Measurements from ENCODE around the gene DIPK1A. TPM values are rescaled to one million over a fixed set of nuclear protein-coding genes. Genes with fewer than 3 reads are reported as not detected.

Gene DIPK1A
- polyA plus RNA-seq, 1 donor from 2014 or later: 10.0 TPM

GRCh38 chr1:92858564-92859399, 102.5 kb downstream of the DIPK1A start (continued):
- no peak for TF ChIP-seq MXI1 (conservative IDR thresholded peaks at IDR 0.05; ENCODE audit: poor library complexity, severe bottlenecking)

GRCh38 chr1:92857817-92858216, 103.4 kb downstream of the DIPK1A start:
- no peaks in the 10 kb centered on the region for H3K9me2 ChIP-seq (ENCODE audit: insufficient read depth, low read length)
- no peaks in the 10 kb centered on the region for H3K79me2 ChIP-seq (replicated peaks; ENCODE audit: insufficient read depth, low read length)
- H3K9me3 ChIP-seq (ENCODE audit: low read length): no peaks in the 10 kb centered on the region
- no peaks in the 10 kb centered on the region for H3K27me3 ChIP-seq (ENCODE audit: insufficient read depth, low read depth, low read length)
- no peak overlapping the region for H3K4me3 ChIP-seq (ENCODE audit: low read length)
- no peak for TF ChIP-seq SMC3 (conservative IDR thresholded peaks at IDR 0.05; ENCODE audit: poor library complexity)
- no peak for TF ChIP-seq MXI1 (conservative IDR thresholded peaks at IDR 0.05; ENCODE audit: poor library complexity, severe bottlenecking)
- TF ChIP-seq, protein P1, sequence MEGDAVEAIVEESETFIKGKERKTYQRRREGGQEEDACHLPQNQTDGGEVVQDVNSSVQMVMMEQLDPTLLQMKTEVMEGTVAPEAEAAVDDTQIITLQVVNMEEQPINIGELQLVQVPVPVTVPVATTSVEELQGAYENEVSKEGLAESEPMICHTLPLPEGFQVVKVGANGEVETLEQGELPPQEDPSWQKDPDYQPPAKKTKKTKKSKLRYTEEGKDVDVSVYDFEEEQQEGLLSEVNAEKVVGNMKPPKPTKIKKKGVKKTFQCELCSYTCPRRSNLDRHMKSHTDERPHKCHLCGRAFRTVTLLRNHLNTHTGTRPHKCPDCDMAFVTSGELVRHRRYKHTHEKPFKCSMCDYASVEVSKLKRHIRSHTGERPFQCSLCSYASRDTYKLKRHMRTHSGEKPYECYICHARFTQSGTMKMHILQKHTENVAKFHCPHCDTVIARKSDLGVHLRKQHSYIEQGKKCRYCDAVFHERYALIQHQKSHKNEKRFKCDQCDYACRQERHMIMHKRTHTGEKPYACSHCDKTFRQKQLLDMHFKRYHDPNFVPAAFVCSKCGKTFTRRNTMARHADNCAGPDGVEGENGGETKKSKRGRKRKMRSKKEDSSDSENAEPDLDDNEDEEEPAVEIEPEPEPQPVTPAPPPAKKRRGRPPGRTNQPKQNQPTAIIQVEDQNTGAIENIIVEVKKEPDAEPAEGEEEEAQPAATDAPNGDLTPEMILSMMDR (IDR thresholded peaks at IDR 0.05; ENCODE audit: poor library complexity, severe bottlenecking): no peak
- TF ChIP-seq RAD21 (conservative IDR thresholded peaks at IDR 0.05): no peak
- no peak for TF ChIP-seq POLR2AphosphoS5 (IDR thresholded peaks at IDR 0.05)
- TF ChIP-seq TAF1 (IDR thresholded peaks at IDR 0.05; ENCODE audit: low read depth): no peak
- TF ChIP-seq, protein P2, sequence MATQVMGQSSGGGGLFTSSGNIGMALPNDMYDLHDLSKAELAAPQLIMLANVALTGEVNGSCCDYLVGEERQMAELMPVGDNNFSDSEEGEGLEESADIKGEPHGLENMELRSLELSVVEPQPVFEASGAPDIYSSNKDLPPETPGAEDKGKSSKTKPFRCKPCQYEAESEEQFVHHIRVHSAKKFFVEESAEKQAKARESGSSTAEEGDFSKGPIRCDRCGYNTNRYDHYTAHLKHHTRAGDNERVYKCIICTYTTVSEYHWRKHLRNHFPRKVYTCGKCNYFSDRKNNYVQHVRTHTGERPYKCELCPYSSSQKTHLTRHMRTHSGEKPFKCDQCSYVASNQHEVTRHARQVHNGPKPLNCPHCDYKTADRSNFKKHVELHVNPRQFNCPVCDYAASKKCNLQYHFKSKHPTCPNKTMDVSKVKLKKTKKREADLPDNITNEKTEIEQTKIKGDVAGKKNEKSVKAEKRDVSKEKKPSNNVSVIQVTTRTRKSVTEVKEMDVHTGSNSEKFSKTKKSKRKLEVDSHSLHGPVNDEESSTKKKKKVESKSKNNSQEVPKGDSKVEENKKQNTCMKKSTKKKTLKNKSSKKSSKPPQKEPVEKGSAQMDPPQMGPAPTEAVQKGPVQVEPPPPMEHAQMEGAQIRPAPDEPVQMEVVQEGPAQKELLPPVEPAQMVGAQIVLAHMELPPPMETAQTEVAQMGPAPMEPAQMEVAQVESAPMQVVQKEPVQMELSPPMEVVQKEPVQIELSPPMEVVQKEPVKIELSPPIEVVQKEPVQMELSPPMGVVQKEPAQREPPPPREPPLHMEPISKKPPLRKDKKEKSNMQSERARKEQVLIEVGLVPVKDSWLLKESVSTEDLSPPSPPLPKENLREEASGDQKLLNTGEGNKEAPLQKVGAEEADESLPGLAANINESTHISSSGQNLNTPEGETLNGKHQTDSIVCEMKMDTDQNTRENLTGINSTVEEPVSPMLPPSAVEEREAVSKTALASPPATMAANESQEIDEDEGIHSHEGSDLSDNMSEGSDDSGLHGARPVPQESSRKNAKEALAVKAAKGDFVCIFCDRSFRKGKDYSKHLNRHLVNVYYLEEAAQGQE (IDR thresholded peaks at IDR 0.05; ENCODE audit: borderline replicate concordance): no peak
- no peak for TF ChIP-seq EP300 (conservative IDR thresholded peaks at IDR 0.05; ENCODE audit: poor library complexity, severe bottlenecking)
- TF ChIP-seq EZH2 (IDR thresholded peaks at IDR 0.05; ENCODE audit: borderline replicate concordance, insufficient read depth, low read length, poor library complexity, severe bottlenecking): no peak
- H4K20me1 ChIP-seq (ENCODE audit: insufficient read depth): no peaks in the 10 kb centered on the region
- H3K36me3 ChIP-seq (ENCODE audit: insufficient read depth, low read length): no peaks in the 10 kb centered on the region
- H3K9ac ChIP-seq (ENCODE audit: low read length): no peak overlapping the region
- no peaks in the 10 kb centered on the region for H3F3A ChIP-seq (ENCODE audit: insufficient read depth, low read length, poor library complexity, severe bottlenecking)
- no peak overlapping the region for H3K4me2 ChIP-seq (ENCODE audit: low read length)
- H2AFZ ChIP-seq (ENCODE audit: low read depth, low read length): no peak overlapping the region
- H3K27ac ChIP-seq (ENCODE audit: low read length): no peak overlapping the region

DNA sequence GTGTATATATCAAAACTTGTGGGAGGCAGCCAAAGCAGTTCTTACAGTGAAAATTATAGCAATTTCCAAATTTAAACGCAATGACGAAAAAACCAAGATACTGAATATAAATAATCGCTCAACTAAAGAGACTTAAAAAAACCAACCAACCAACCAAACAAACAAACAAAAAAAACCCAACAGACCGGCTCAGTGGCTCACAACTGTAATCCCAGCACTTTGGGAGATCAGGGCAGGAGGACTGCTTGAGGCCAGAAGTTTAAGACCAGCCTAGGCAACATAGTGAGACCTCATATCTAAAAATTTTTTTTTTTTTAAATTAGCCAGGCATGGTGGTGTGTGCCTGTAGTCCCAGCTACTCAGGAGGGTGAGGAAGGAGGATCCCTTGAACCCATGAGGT, 106.0 kb downstream of the DIPK1A start:
- Histone ChIP-seq H3F3A (ENCODE audit: insufficient read depth, low read length, poor library complexity, severe bottlenecking) (no peaks in the 10 kb centered on the region), H3K27ac (ENCODE audit: low read length) (no peak overlapping the region)

More for the DNA sequence above, 106.0 kb downstream of the DIPK1A start:
- no peaks in the 10 kb centered on the region for H4K20me1 ChIP-seq (ENCODE audit: insufficient read depth)
- no peak overlapping the region for H3K4me3 ChIP-seq (ENCODE audit: low read length)
- H3K9me3 ChIP-seq (ENCODE audit: low read length): no peaks in the 10 kb centered on the region
- H3K27me3 ChIP-seq (ENCODE audit: insufficient read depth, low read depth, low read length): no peaks in the 10 kb centered on the region
- no peaks in the 10 kb centered on the region for H3K9me2 ChIP-seq (ENCODE audit: insufficient read depth, low read length)
- no peak overlapping the region for H3K4me2 ChIP-seq (ENCODE audit: low read length)
- no peak overlapping the region for H3K9ac ChIP-seq (ENCODE audit: low read length)
- TF ChIP-seq, protein P2 (IDR thresholded peaks at IDR 0.05; ENCODE audit: borderline replicate concordance): no peak
- no peak for TF ChIP-seq RAD21 (conservative IDR thresholded peaks at IDR 0.05)
- TF ChIP-seq TAF1 (IDR thresholded peaks at IDR 0.05; ENCODE audit: low read depth): no peak
- TF ChIP-seq EZH2 (IDR thresholded peaks at IDR 0.05; ENCODE audit: borderline replicate concordance, insufficient read depth, low read length, poor library complexity, severe bottlenecking): no peak
- no peak for TF ChIP-seq SMC3 (conservative IDR thresholded peaks at IDR 0.05; ENCODE audit: poor library complexity)
- no peak for TF ChIP-seq MXI1 (conservative IDR thresholded peaks at IDR 0.05; ENCODE audit: poor library complexity, severe bottlenecking)
- TF ChIP-seq POLR2AphosphoS5 (IDR thresholded peaks at IDR 0.05): no peak
- TF ChIP-seq, protein P1 (IDR thresholded peaks at IDR 0.05; ENCODE audit: poor library complexity, severe bottlenecking): no peak
- no peak for TF ChIP-seq EP300 (conservative IDR thresholded peaks at IDR 0.05; ENCODE audit: poor library complexity, severe bottlenecking)
- no peaks in the 10 kb centered on the region for H3K36me3 ChIP-seq (ENCODE audit: insufficient read depth, low read length)
- H2AFZ ChIP-seq (ENCODE audit: low read depth, low read length): no peak overlapping the region
- H3K79me2 ChIP-seq (replicated peaks; ENCODE audit: insufficient read depth, low read length): no peaks in the 10 kb centered on the region

Measured in neural cell (in vitro differentiated cells).